ENCODE results near the gene CABP4. TPM values are rescaled to one million over a fixed set of nuclear protein-coding genes. Genes with fewer than 3 reads are reported as not detected.
"Not testable (repeated sequence)": the region's sequence is repeated elsewhere in the genome, so short reads cannot be mapped to it uniquely, and the experiment has no call there.

Gene CABP4
- total and polyA plus RNA-seq, 8 donors, result 0.43 to 1.7 (median 0.62) TPM; not detected in 2

DNA sequence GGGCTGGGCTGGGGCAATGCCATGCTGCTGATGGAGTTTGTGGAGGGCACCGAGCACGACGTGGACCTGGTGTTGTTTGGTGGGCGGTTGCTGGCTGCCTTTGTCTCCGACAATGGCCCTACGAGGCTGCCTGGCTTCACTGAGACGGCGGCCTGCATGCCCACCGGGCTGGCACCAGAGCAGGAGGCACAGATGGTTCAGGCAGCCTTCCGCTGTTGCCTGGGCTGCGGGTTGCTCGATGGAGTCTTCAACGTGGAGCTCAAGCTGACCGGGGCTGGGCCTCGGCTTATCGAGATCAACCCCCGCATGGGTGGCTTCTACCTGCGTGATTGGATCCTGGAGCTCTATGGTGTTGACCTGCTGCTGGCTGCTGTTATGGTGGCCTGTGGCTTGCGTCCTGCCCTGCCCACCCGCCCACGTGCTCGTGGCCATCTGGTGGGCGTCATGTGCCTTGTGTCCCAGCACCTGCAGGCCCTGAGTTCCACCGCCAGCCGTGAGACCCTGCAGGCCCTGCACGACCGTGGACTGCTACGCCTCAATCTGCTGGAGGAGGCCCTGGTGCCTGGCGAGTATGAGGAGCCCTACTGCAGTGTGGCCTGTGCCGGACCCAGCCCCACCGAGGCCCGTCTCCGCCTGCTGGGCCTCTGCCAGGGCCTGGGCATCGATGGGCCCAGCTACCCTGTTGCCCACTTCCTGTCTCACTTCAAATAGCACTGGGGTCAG, 31.1 kb upstream of the CABP4 start:
- no peaks in the 10 kb centered on the region for H3K36me3 ChIP-seq
- no peaks in the 10 kb centered on the region for H3K27me3 ChIP-seq
- TF ChIP-seq EP300 (IDR thresholded peaks at IDR 0.05) (no peak), CTCF (IDR thresholded peaks at IDR 0.05) (no peak), POLR2AphosphoS5 (IDR thresholded peaks at IDR 0.05) (no peak)
- intact Hi-C loops (cut with DNase I; ENCODE audit: low total_unique reads), result no loop called here
- 80 to 88% (median 86%) methylated on average over 14 to 34 of the region's 34 CpGs for WGBS, 5 donors
- H3K4me3 ChIP-seq, result no peak overlapping the region
- peaks cover 32 to 37% (median 34%) of the 10 kb centered on the region in 4 donors for H3K4me1 ChIP-seq
- H3K9me3 ChIP-seq, result no peaks in the 10 kb centered on the region
- H3K27ac ChIP-seq, result no peak overlapping the region
- no peak for DNase-seq

- Histone ChIP-seq H3K4me1 (peaks cover 20 to 30% (median 26%) of the 10 kb centered on the region in 4 donors), H3K27ac (peak overlapping the region; percentile 91 to 98 (median 95)), H3K36me3 (peaks cover 14 to 30% (median 25%) of the 10 kb centered on the region in 4 donors), H3K4me3 (peak overlapping the region; percentile 80 to 97 (median 90))
- DNase-seq; intact Hi-C loops (cut with DNase I; ENCODE audit: low total_unique reads); H3K9me3 ChIP-seq; H3K27me3 ChIP-seq: not testable (repeated sequence)
- WGBS, 5 donors, result 58 to 75% (median 68%) methylated on average over 19 of the region's 19 CpGs
Measured at GRCh38 chr11:67427364-67427859, 27.7 kb upstream of the CABP4 start.

- H3K36me3 ChIP-seq, result peaks cover 23 to 39% (median 34%) of the 10 kb centered on the region in 4 donors
- H3K27me3 ChIP-seq, result no peaks in the 10 kb centered on the region
- peaks cover 20 to 34% (median 26%) of the 10 kb centered on the region in 4 donors for H3K4me1 ChIP-seq
- peak within 1 kb of the TSS; percentile 91 to 98 (median 95) for H3K27ac ChIP-seq
- 0 to 1% (median 1%) methylated on average over 46 to 68 of the region's 68 CpGs for WGBS, 5 donors
- intact Hi-C loops (cut with DNase I; ENCODE audit: low total_unique reads), result no loop called here
- H3K4me3 ChIP-seq, result peak within 1 kb of the TSS; percentile 80 to 97 (median 90)
- peak; percentile 99 to 100 for DNase-seq
- TF ChIP-seq EP300 (IDR thresholded peaks at IDR 0.05) (no peak), POLR2AphosphoS5 (IDR thresholded peaks at IDR 0.05) (peak; percentile 94 to 99 (median 98)), POLR2A (IDR thresholded peaks at IDR 0.05) (peak in 2 of 4 donors; percentile 65 to 94)
- no peaks in the 10 kb centered on the region for H3K9me3 ChIP-seq
Measured at GRCh38 chr11:67428052-67429001, 26.8 kb upstream of the CABP4 start, which contains the start of gene RPS6KB2. TSS of gene RPS6KB2 (plus strand) at chr11:67428494. CDS start at chr11:67428546, 52 bp downstream.

DNA sequence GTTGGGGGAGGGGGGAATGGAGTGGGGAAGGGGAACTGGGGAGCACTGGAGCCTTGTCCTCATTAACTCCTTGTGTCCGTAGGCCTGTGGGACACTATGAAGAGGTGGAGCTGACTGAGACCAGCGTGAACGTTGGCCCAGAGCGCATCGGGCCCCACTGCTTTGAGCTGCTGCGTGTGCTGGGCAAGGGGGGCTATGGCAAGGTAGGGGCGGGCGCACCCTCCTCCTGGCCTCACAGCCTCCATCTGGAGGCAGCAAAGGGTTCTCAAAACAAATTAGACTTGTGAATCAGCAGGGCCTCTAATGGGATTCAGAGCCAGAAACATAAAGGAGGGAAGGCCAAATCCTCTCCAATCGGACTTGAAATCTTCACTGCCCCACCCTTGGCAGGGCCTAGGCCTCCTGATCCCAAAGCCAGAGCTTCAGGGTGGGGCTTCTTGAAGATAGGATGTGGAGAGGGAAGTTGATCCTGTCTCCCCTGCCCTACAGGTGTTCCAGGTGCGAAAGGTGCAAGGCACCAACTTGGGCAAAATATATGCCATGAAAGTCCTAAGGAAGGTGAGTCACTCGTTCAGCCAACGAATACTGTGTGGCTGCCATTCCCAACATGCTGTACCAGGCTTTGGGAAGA, 26.0 kb upstream of the CABP4 start:
- H3K36me3 ChIP-seq, result peaks cover 30 to 47% (median 42%) of the 10 kb centered on the region in 4 donors
- WGBS, 5 donors, result 20 to 45% (median 36%) methylated on average over 9 to 12 of the region's 12 CpGs
- DNase-seq, result peak in 1 of 2 donors; percentile 41
- peak overlapping the region; percentile 91 to 98 (median 95) for H3K27ac ChIP-seq
- H3K27me3 ChIP-seq, result no peaks in the 10 kb centered on the region
- no peaks in the 10 kb centered on the region for H3K9me3 ChIP-seq
- peak overlapping the region; percentile 80 to 97 (median 90) for H3K4me3 ChIP-seq
- intact Hi-C loops (cut with DNase I; ENCODE audit: low total_unique reads), result no loop called here
- TF ChIP-seq POLR2AphosphoS5 (IDR thresholded peaks at IDR 0.05), result no peak
- no peak for TF ChIP-seq POLR2A (IDR thresholded peaks at IDR 0.05)
- no peak for TF ChIP-seq EP300 (IDR thresholded peaks at IDR 0.05)
- TF ChIP-seq CTCF (IDR thresholded peaks at IDR 0.05), result no peak
- peaks cover 20 to 35% (median 26%) of the 10 kb centered on the region in 4 donors for H3K4me1 ChIP-seq
